ENCODE results near the gene CADPS.

The CADPS gene

DNA sequence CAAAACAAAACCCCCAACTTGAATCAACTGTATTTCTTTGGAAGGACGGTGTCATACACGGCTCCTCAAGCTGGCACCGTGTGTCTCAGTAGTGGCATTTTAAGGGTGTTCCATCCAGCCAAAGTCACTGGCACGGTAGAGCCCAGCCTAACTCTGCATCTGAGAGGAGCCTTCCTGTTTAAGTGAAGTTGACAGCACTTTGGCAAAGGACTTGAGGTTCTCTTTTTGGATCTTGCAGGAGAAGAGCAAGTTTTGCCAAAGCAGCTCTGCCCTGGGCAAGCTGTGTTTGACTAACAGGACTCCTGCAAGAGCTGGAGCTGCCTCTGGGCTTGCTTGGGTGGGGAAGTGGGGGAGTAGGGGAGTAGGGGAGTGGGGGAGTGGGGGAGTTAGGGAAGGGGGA is 392.3 kb downstream of the CADPS start:
- no peak for DNase-seq

DNA sequence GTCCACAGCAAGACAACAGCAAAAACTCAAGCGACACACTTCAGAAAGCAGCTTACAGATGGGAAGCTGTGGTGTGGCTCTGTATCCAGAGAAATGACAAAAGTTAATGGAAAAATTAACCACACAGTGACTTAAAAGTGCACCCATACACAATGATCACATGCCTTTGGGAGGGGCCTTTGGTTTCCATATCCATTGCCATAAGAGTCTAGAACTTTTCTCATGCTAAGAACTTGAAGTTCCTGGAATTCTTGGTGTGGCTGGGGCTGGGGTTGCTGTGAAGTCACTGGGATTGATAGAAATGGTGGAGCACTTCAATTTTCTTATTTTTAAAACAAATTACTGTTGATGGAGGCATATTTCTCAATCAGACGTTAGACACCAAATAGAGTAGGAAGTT is 393.3 kb downstream of the CADPS start:
- DNase-seq: no peak

GRCh38 chr3:62480056-62480455 is 395.2 kb downstream of the CADPS start:
- DNase-seq: no peak

GRCh38 chr3:62479326-62479725 is 395.9 kb downstream of the CADPS start:
- no peak for DNase-seq

DNA sequence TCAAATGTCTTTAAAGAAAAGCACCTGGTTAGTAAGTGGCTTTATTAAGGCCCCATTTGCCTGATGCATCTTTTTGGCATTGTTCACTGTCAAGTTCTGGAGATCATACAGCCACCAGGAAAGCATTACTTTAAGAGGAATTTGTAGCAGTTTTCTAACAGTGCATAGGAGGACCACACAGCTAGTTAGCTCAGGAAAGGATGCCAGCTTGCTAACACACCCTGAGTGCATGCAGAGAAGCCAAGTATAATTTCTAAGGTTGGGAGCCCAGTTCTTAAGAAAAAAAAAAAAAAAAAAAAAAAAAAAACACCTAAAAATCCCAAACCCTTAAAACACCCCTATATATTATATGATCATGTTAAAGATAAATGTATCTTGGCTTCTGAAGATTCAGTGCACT is 399.9 kb downstream of the CADPS start:
- DNase-seq: no peak

- DNase-seq: no peak
Measured at GRCh38 chr3:62467966-62468722, 407.1 kb downstream of the CADPS start.

DNA sequence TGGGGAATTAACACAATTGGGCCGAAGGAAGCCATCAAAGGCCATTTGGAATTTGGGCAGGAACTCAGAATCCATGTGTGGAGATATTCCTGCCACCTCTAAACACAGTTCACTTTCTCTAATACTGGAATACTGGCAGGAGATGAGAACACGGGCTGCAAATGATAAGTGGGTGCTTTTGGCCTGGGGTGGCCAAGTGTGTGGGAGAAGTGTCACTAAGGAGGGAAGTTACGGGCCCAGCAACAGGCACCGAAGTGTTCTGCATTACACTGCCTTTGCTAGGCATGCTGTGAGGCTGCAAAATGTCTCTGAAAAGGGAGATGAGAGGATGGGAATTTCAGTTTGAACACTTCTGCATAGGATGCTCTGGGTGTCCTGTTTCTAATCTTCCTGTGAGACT is 412.4 kb downstream of the CADPS start:
- DNase-seq: no peak

GRCh38 chr3:62462104-62462762 is 413.0 kb downstream of the CADPS start:
- no peak for DNase-seq

- DNase-seq: no peak
Measured at GRCh38 chr3:62454916-62455315, 420.3 kb downstream of the CADPS start.

- DNase-seq: no peak
Measured at GRCh38 chr3:62453448-62453847, 421.8 kb downstream of the CADPS start.

DNA sequence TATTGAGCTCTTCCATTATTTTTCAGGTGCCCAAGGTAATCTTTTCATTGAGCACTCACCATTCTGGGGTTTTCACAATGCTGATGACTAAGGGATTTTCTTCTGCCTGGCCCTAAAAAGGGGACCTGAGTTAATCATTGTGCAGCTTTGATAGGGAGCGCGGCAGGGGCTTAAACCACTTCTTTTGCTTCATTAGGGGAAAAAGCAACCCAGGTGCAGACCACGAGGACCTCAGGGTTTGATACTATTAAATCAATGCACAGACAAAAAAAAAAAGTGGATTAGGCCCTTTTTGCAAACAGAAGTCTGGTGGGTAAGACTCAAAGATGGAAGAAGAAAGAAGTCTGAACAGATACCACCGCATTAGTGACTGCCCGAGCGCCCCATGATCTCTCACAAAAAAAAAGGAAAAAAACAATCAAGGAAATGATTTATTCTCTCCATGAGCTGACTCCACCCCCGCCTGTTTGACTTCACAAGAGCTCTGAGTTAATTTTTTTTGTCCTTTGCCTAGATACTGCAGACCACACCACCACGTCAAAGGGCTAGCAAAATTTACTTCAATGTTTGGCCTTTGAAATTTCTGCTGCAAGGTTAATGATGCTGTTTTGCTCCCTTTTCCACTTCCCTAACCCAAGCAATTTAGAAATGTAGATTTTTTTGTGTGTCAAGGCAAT is 423.9 kb downstream of the CADPS start:
- DNase-seq: no peak

GRCh38 chr3:62446337-62446940 is 428.8 kb downstream of the CADPS start:
- DNase-seq: no peak

- no peak for DNase-seq
Measured at GRCh38 chr3:62445275-62445674, 429.9 kb downstream of the CADPS start.

DNA sequence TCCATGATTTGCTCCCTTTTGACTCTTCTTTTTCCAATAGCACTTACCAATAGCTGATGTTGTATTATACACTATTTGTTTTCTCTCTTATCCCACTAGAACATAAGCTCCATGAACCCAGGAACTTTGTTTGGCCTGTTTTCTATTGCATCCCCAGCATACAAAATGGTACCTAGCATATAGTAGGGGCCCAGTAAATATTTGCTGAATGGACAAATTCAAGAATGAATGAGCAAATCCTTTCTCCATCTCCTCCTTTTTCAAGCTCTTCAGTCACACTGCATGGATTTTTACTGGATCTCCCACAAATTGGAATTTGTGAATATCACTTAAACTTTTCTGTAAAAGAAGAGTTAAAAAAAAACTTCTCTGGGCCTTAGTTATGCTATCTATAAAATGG is 435.2 kb downstream of the CADPS start:
- no peak for DNase-seq

DNA sequence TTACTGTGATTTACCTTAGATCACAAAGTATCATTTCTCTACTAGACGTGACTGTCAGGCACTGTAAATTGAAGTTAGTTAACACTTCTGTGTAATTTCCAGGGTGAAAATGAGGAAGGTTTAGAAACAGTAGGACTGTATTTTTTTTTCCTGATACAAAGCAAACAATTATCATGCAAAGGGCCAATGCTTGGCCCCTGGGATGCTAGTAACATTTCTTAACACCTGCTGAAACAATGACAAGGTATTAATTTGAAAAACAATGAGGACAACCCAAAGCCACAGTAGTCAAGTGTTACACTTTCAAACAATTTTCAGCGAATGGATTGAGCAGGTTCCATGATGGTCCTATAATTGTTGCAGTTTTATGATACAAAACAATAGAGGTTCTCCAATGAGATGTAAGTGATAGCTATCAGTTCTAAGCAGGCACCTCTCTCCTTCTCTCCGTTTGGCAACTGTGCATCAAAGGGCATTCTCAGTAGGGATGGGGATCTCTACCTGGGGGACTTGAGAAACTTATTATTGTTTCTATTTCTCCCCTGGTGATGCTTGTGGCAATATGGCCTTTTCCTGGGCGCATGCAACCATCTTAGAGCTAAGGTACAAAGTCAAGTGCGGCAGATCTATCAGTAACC is 435.9 kb downstream of the CADPS start:
- DNase-seq: no peak

- DNase-seq: no peak
Measured at GRCh38 chr3:62436785-62437184, 438.4 kb downstream of the CADPS start.

GRCh38 chr3:62433396-62433795 is 441.8 kb downstream of the CADPS start:
- DNase-seq: no peak

- DNase-seq: no peak
Measured at GRCh38 chr3:62421207-62421606, 454.0 kb downstream of the CADPS start.

- no peak for DNase-seq
Measured at GRCh38 chr3:62416144-62416543, 459.1 kb downstream of the CADPS start.

- no peak for DNase-seq
Measured at GRCh38 chr3:62415312-62415801, 459.9 kb downstream of the CADPS start.

GRCh38 chr3:62414786-62415185 is 460.4 kb downstream of the CADPS start:
- no peak for DNase-seq

GRCh38 chr3:62413687-62414086 is 461.5 kb downstream of the CADPS start:
- DNase-seq: no peak

GRCh38 chr3:62406945-62407344 is 468.3 kb downstream of the CADPS start:
- no peak for DNase-seq
